GM21529 (cell line): ENCODE data around the gene KRT37.
"Not testable (repeated sequence)": the region's sequence is repeated elsewhere in the genome, so short reads cannot be mapped to it uniquely, and the experiment has no call there.

Experiments used
- ATAC-seq: cut with Tn5 transposase; IDR thresholded peaks from one replicate; pipeline ENCODE4 v1.9.1; 2021; ENCODE audit not compliant: unreplicated experiment

Gene KRT37

DNA sequence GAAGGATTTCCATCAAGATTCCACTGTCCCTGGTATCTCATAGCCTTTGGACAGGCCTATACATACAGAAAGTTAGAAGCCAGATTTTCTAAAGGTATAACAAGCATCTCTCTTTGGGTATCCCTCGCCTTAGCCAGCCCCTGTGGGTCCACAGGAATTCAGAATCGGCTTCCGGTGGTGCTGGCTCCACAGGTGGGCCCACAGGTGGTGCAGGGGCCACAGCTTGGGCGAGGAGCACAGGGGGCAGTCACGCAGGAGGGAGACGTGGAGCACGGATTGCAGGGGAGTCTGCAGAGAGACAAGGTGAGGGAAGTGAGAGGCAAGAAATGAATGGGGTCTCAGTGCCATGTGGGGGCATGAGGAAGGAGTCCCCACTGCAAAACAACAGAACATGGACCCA is 12.9 kb upstream of the KRT37 start:
- no peak for ATAC-seq

DNA sequence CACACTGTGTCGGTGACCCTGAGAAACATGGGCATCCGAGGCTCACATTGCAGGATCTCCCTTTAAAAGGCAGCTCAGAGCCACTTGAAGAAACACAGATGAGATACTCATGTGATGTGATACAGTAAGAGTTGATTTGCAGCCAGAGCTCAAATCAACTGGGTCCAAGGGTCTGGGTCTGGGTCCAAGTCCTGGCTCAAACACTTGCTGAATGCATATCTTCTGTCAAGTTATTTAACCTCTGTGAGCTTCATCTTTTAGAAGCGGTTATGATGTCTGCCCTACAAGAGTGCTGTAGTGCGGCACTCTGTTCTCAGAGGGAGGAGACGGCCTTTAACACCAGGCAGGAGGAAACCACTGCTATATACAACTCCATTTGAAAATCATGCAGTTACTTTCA is 10.0 kb upstream of the KRT37 start:
- no peak for ATAC-seq

DNA sequence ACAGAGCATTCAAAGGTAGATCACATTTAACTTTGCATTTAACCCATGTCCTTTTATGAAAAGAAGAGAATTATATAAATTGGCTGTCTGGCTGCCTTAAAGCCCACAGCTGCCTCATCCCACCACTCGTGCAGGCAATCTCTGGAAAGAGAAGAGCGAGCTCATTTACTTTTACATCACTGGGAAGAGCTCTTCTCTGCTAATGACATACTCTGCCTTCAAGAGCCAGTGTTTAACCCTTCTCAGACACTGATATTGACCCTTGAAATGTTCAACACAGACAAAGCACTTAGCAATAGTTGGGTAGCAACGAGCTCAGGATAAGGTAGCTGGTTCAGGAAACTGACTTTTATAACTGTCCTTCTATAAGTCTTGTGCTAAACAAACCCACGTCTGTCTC is 9.6 kb upstream of the KRT37 start:
- ATAC-seq: no peak

DNA sequence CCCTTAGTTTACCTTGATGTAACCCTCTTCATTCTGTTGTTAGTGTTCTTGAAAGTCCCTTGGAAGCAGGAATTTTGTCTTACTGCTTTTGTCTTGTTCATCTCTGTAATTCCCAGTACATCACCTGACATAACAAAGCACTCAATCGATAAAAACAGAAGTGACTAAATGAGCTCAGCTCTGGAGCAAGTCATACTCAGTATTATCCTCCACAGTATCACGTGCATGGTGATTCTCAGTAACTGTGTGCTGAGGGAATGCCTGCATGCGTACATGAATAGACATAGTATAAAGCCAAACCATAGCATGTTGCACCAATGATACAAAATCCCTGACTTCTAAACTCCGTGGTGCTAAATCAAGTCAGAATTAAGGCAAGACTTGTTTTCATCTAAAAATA is 9.2 kb upstream of the KRT37 start:
- ATAC-seq: no peak

DNA sequence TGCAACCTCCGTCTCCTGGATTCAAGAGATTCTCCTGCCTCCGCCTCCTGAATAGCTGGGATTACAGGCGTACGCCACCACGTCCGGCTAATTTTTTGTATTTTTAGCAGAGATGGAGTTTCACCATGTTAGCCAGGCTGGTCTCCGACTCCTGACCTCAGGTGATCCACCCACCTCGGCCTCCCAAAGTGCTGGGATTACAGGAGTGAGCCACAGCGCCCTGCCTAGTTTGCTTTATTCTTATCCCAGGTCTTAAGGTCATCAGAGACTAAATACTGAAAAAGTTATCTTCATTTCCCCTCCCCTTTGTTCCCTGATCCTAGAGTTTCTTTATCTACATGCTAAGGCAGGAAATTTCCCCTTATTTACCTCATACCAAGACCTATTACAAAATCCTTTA is 6.0 kb upstream of the KRT37 start:
- not testable (repeated sequence) for ATAC-seq

DNA sequence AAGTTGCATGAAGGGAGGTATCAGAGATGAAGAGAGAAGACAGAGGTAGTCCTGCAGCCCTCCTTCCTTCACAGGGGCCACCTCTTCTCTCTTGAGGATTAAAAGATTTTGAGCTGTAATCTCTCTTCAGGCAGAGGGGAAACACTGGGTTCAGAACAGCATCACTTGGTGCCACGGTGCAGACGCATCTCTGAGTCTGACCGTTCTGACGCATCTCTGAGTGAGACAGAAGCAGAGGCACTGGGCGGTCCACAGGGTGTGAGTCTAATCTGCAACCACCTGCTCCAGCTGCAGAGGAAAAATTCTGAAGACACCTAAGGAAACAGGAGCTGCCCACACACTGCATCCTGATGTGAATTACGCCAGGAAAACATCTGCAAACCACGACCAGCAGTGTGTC is 5.3 kb upstream of the KRT37 start:
- ATAC-seq: no peak

DNA sequence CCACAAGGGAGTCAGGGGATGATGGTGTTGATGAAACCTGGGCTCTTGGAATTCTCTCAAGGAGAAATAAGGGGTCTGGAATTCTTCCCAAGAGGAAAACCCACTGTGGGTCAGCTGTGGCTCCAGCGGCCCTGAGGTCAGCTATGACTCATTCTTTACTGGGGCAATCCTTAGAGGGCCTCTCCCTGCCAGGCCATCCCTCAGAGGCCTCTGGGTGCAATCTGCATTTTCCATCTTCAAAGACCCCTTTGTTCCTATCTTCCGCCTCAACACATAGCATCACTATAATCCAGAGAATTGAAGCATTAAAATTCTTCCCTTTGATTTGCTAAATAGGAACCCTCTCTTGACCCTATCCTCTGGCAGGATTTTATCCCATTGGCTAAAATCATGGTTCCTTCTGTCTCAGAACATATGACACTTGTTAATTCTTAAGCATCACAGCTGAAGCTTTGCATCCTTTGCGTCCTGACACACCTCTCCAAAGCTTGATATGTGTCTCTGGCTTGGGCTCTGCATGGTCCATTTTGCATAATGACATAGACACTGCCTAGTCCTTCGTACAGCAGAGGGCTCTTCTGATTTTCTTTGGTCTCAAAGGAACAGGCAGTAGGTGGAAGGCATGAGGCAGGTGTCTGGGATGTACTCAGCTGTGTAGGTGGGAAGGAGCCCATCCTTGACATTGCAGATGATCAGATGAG is 4.4 kb upstream of the KRT37 start:
- no peak for ATAC-seq

DNA sequence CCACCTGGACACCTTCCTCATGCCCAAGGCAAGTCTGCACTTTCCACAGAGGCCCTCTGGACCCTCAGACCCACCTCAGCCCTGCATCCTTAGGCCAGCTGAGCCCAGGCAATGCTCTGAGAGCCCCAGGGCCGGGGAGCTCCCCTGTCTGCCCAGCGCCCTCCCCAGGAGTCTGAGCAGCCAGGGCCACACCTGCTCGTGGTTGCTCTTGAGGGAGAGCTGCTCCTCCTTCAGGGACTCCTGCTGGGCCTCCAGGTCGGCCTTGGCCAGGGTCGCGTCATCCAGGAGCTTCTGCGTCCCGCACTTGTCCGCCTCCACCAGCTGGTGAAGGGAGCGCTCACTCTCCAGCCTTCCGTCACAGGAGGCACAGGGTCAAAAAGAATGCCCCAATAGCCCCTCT is 1.8 kb downstream of the KRT37 start:
- ATAC-seq: not testable (repeated sequence)

DNA sequence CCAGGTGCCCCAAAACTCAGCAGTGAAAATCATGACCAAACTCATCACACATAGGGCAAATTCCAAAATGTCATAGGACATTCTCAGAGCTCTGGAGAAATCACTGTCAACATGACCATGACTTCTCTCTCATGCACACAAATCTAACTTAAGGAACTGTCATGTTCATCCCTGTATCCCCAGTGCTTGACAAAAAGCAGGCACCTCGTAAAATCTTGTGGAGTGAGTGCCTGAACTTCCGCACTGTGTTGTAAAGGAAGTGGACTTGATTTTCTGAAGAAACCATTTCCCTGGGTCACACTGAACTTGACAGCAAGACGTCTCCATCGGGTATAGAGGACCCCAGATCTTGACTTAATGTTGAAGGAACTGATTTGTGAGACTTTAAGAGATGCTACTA is 2.8 kb downstream of the KRT37 start:
- ATAC-seq: no peak

DNA sequence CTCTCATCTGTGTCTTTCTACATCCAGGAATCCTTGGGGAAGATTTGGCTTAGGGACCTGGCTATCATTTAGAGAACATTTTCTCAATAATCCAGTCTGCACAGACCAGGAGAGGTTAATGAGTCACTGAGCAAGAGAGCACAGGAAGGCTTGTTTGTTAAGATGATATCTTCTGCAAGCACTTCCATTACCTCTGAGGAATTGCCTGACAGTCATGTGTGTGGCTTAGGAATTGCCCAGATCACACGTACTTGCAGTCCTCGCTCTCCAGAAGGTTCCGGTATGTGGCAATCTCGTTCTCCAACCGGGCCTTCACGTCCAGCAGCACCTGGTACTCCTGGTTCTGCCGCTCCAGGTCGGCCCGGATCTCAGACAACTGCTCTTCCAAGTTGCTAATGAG is 3.3 kb downstream of the KRT37 start:
- no peak for ATAC-seq

DNA sequence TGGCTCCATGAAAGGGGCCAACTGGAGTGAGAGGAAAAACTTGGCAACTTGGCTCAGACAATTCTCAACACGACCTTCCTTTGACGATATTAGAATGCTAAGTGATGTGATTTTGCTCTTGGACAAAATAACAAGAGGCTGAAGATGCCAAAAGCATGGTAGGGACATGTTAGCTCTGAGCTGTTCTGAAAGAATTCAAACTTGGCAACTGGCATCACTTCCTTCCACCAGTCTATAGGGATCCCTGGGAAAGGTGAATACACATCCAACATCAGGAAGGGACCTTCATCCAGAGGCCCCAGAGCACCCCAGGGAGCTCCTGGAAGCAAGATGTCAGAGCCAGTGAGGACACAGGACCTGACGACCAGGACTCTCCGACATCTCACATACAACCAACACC is 4.3 kb downstream of the KRT37 start:
- no peak for ATAC-seq

DNA sequence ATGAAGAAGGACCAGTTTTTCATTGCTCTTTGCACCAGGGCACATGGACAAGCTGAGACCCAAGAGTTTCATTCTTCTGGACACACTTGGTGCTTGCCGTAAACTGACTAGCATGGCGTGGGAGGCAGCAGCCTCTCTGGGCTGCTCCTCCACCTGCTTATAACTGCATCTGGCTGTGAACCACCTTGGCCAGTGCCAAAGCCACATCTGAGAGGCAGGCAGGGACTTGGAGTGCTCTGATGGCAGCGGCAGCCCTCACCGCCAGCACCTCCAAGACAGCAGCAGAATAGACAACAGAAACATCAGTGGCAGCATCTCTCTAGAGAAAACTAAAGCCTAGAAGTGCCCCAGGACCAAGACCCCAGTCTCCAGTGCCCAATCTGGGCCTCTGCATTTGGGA is 4.7 kb downstream of the KRT37 start:
- no peak for ATAC-seq

DNA sequence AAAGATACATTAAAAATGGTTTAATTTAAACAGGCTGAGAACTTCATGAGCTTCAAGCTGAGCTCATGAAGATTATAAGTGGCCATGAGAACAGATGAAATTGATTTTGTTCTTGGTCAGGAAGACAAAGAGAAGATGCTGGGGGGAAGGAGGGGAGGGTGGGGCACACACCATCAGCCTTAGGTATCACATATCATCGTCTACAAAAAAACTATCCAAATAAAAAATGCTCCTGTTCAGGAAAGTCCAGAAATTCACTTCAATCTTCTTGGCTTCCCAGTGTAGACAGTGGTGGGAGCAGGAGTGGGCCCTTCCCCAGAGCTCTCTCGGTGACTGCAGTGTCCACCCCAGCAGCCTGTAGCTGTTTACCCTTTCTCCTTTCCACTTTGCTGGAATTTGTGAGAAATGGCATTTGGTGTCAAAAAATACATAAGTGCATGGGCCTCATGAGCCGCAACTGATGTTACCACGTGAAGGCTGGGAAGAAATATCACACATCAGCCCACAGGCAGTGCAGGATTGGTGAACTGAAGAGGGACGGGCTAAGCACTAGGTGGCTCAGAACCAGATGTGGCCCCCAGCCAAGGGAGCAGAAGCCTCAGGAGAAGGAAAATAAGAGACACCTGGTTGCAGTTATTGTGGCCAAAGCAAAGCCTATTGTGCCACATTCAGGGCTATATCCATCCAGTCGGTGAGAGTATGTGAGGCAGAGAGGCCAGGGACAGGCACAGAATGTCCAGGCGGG is 6.1 kb downstream of the KRT37 start:
- ATAC-seq: no peak

DNA sequence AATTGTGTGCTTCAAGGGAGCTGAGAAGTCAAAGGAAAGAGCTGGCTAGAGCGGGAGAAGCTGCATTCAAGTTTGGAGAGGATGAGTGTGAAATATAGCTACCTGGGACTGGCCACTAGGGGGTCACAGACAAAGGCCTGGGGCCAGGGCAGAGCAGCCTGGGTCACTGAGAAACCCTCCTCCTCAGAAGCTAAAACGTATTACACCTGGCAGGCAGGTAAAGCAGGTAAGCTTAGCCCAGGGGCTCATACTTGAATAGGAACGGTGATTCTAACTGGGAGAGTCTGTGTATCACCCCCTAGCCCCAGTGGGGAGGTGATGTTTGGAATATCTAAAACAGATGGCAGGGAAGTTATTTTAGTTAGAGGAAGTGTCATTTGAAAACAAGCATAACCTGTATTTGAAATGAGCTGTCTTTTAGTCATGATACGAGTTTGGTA is 6.8 kb downstream of the KRT37 start:
- no peak for ATAC-seq

DNA sequence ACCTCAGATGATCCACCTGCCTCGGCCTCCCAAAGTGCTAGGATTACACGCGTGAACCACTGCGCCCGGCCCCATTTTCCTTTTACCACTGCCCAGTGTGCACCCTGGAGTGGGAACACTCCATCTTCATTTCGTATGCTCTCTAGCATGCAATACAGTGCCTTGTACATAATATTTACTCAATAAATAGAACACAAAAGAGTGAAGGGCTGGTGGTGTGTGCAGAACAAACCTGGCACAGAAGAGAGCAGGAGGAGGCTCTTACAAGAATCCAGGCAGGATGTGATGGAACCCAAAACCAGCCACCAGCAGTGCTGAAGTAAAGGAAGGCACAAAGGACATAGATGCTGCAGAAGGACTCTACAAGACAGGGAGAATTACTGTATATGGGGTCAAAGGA is 7.3 kb downstream of the KRT37 start:
- ATAC-seq: no peak

DNA sequence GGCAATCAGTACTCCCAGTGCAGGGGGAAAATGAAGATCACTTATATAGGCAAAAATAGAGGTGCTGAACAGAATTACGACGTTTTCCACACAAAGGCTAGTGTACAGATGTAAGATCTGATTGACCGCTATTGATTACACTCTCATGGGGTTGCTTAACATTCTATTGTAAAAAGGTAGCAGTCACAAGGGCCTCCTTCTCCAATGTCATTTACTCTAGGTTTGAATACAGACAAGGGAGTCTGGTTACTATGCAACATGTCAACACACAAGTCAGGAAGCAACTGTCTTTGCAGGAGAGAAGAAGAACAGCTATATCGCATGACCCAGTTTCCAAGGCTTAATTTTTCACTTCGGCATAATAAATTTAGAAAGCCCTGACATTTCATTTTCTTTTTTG is 7.9 kb downstream of the KRT37 start:
- ATAC-seq: no peak

DNA sequence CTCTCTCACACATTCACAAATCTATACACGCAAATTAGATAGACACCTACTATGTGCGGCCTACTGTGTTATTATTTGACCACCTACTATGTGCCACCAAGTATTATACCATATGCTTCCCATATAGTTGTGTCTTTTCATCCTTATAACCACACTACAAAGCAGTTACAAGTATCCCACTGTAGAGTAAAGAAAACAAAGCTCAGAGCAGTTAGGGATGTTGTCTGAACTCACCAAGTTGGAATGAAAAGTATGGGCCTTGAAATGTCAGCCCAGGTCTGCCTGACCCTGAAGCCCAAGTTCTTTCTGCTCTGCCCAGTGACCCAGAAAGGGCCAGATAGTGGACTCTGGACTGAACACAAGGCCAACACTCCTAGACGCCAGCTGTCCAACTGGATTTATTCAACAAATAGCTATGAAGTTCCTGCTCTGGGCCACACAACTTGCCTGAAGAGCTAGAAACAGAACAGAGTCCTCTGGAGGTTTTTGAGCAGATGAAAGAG is 8.5 kb downstream of the KRT37 start:
- ATAC-seq: no peak

DNA sequence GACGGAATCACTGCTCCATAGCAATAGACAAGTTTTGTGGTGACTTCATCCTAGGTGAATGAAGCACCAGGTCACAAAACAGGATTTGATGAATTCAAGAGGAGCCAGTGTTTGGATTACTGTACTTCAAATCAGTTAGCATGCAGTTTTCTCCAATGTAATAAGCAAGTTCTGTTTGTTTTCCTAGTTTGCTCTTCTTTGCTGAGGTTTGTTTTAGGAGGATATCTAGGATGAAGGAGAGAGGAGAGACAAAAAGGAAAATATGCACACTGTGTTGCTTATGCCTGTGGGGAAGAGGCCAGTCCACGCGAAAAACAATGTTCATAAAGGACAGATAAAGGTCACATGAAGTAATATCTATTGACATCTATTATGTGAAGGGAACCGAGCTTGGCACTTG is 9.0 kb downstream of the KRT37 start:
- no peak for ATAC-seq

DNA sequence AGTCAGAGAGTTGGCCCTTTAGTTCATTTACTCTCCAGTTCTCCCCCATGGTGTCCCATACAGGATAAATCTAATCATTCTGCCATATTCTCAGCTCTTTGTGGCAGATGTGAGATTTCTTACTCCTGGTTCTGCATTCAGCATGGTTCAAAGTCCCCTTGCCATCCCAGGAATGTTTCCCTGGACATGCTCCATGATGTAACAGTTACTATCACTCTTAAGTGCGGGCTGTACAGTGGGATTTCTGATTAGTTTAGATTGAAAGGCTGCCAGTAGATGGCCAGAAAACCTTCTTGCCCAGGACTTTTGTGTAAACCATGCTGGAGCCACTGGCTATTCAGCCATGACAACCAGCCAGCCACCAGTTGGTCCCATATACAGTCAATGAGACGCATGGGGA is 10.4 kb downstream of the KRT37 start:
- no peak for ATAC-seq

DNA sequence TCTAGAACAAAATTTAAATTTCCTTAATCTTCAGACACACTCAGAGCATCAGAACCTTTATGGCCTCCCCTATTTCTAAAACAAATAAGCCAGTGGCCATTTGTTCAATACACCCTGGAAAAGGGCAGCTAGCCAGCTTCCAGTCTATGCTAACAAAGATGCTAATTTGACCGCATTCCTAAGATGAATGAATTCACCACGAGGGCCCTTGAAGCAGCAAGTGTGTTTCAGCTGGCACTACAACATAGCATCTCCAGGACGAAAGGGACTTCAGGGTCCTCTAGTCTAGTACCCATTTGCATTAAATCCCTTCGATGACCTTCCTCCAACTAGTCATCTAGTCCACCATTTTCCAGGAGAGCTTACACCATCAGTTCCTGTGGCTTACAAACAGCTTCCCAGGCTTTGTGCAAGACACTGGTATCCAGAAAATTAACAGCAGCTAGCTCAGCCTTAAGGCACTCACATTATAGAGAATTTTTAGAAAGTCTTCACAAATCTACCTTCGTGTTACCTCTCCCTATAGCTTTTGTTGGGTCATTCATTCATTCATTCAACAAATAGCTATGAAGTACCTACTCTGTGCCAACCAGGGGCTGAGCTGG is 10.9 kb downstream of the KRT37 start:
- no peak for ATAC-seq

DNA sequence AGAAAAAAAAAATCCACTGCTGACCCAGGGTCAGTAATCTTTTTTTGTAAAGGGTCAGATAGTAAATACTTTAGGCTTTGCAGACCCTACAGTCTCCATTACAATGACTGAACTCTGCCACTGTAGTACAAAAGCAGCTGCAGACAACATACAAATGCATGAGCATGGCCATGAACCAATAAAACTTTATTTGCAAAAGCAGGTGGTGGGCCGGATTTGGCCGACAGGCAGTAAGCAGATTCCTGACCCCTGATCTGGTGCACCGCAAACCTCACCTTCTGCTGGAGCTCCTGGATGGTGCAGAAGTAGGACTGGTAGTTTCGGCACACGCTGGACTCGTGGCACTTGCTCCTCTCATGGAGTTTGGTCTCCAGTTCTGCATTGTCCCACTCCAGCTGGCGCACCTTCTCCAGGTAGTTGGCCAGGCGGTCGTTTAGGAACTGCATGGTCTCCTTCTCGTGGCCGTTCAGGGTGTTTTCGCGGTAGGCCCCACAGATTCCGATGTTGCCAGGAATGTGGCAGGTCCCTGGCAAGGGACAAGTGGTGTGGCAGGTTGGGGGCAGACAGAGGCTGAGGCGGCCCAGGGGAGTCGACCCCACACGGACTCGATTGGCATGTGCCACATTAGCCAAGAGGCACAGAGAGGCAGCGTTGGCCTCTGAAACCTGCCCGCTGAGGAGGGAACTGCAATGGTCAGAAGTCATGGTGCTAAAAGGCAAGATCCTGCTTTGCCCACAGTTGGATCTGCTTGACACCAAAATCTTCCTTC is 13.1 kb downstream of the KRT37 start:
- no peak for ATAC-seq
